ENCODE results near the gene CDC42EP1. TPM values are rescaled to one million over a fixed set of nuclear protein-coding genes. Genes with fewer than 3 reads are reported as not detected.

Gene CDC42EP1
- total and polyA plus RNA-seq, 5 experiments from 2014 or later: not detected

DNA sequence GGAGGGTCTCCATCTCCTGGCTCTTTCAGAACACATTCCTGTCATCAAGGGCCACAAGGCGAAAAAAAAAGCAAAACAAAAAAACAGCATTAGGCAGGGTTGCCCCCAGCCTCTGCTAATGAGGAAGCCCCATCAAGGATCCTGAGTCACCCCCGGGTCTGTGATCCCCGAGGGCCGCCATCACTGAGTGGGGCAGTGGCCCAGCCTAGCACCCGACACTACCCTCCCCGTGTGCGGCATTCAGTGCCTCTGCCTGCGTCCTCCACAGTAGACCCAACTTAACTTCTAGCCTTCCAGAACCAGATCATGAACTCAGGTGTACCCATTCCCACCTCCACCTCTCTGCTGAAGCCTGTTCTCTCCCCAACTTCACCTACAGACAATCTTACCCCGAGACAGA is 6.6 kb upstream of the CDC42EP1 start:
- no peaks in the 10 kb centered on the region for H3K9me3 Mint-ChIP-seq
- no peak overlapping the region for H3K27ac Mint-ChIP-seq
- POLR2A ChIA-PET: no interaction called here
- H3K4me1 Mint-ChIP-seq: peaks cover 0 to 5% (median 2%) of the 10 kb centered on the region in 4 donors
- peaks cover 0 to 30% (median 21%) of the 10 kb centered on the region in 5 donors for H3K27me3 Mint-ChIP-seq
- ATAC-seq (no peak), DNase-seq (no peak)
- no peaks in the 10 kb centered on the region for H3K36me3 Mint-ChIP-seq
- H3K4me3 Mint-ChIP-seq: no peak overlapping the region

DNA sequence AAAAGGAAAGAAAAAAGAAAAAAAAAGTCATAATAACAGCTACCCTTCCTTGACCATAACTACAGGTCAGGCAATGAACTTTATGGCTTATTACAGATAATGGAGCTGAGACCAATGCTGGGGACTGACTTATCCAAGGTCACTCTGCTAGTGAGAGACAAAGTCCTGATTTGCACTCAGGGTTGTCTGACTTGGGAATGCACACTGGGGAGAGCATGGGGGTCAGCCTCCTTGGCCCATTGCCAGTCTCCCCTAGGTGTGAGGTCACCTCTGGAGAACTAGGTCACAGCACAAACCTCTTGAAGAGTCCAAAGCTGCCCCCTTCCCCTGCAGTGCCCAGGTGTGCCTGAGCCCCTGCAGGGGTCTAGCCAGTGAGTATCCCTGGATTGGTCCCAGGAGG is 5.3 kb upstream of the CDC42EP1 start:
- POLR2A ChIA-PET: no interaction called here
- Mint-ChIP-seq H3K36me3 (no peaks in the 10 kb centered on the region), H3K4me1 (peaks cover 2 to 6% (median 4%) of the 10 kb centered on the region in 4 donors)

DNA sequence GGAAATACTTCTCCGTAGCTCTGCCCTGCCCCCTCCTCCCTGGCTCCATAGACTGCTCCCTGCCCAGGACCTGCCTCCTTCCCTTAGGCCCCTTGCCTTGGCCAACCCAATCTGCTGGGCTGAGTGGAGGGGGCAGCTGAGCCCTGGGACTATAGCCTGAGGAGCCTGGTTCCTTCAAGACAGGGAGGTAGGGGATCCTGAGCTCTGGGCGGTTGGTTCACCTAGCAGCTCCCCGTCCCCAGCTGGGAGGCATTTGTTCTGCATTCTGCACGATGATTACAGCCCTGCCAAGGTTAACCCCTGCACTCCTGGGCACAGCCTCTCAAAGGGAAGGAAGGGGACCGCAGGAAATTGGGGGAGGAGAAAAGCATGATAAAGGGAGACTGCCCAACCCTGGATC is 3.6 kb upstream of the CDC42EP1 start:
- Mint-ChIP-seq H3K4me3 (no peak overlapping the region), H3K27ac (peak overlapping the region in 1 of 10 donors; percentile 46), H3K4me1 (peaks cover 5 to 13% (median 10%) of the 10 kb centered on the region in 4 donors), H3K36me3 (no peaks in the 10 kb centered on the region), H3K9me3 (peaks cover 0 to under 1% (median 0%) of the 10 kb centered on the region in 9 donors), H3K27me3 (peaks cover 9 to 35% (median 22%) of the 10 kb centered on the region in 5 donors)
- POLR2A ChIA-PET: interaction anchor here (1.7 kb wide), 1 partner anchor 9 kb away, joined by 5 read pairs; no protein-coding TSS in a partner anchor
- no peak for DNase-seq
- no peak for ATAC-seq

More for the DNA sequence above, 5.3 kb upstream of the CDC42EP1 start:
- Mint-ChIP-seq H3K27me3 (peaks cover 0 to 30% (median 21%) of the 10 kb centered on the region in 5 donors), H3K4me3 (peak overlapping the region in 1 of 10 donors; percentile 41), H3K27ac (no peak overlapping the region), H3K9me3 (no peaks in the 10 kb centered on the region)
- ATAC-seq (no peak), DNase-seq (no peak)

DNA sequence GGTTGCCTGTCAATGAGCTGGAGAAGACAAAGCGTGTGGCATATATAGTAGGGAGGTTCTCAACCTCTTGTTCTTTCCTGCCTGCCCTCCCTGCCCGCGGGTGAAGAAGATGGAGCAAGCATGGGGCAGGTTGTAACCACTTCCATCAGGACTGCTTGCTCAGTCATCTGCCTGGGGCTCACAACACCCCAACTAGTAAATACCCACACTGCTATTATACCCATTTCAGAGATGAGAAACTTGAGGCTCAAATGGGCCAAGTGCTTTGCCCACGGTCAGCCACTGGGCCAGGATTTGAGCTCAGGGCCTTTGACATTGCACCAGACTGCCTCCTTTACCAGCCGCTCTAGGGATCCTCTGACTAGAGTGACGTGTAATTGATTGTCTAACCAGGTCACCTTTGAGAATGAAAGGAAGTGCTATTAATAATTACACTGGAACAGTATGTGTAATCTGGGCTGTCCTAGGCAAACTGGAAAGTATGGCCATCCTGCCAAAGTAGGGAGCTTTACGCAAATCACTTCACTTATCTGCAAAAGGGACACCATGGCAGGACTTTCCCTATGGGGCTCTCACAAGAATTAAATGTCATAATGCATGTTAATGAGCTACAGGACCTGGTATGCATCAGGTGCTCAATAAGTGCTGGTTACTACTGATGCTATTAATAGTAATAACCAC is 2.8 kb upstream of the CDC42EP1 start:
- ATAC-seq (no peak), DNase-seq (no peak)
- Mint-ChIP-seq H3K4me3 (peak overlapping the region in 2 of 10 donors; percentile 20 to 32), H3K27me3 (peaks cover 15 to 42% (median 28%) of the 10 kb centered on the region in 5 donors), H3K4me1 (peaks cover 9 to 20% (median 18%) of the 10 kb centered on the region in 4 donors), H3K36me3 (no peaks in the 10 kb centered on the region), H3K27ac (no peak overlapping the region), H3K9me3 (peaks cover 0 to 2% (median 0%) of the 10 kb centered on the region in 9 donors)
- POLR2A ChIA-PET: interaction anchor here (1.3 to 1.7 kb wide), 3 partner anchors 8 to 241 kb away, joined by 3 to 5 read pairs (median 3); no protein-coding TSS in a partner anchor

DNA sequence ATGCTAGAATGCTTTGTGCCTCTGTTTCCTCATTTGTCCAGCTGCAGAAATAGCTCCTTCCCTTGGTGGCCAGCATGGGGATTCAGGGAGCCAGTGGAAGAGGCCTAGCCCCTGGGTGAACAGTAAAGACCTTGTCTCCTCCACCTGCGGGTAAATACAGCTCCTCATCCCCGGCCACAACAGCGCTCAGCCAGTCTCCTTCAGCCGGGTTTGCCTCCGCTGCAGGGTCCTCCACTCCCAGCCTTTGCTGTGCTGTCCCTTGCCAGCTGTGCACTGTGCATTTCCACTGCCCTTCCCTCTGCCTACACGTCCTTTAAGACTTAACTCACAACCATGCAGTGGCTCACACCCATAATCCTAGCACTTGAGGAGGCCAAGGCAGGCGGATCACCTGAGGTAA is 1.5 kb upstream of the CDC42EP1 start:
- ATAC-seq (no peak), DNase-seq (no peak)
- no peak overlapping the region for H3K27ac Mint-ChIP-seq
- H3K4me3 Mint-ChIP-seq: peak overlapping the region in 2 of 10 donors; percentile 28 to 40
- H3K27me3 Mint-ChIP-seq: peaks cover 18 to 51% (median 32%) of the 10 kb centered on the region in 5 donors
- H3K9me3 Mint-ChIP-seq: peaks cover 0 to 2% (median 0%) of the 10 kb centered on the region in 9 donors
- peaks cover 9 to 25% (median 20%) of the 10 kb centered on the region in 4 donors for H3K4me1 Mint-ChIP-seq
- POLR2A ChIA-PET: interaction anchor here (1.1 to 1.5 kb wide), 3 partner anchors 8 to 243 kb away, joined by 3 read pairs; no protein-coding TSS in a partner anchor
- no peaks in the 10 kb centered on the region for H3K36me3 Mint-ChIP-seq

DNA sequence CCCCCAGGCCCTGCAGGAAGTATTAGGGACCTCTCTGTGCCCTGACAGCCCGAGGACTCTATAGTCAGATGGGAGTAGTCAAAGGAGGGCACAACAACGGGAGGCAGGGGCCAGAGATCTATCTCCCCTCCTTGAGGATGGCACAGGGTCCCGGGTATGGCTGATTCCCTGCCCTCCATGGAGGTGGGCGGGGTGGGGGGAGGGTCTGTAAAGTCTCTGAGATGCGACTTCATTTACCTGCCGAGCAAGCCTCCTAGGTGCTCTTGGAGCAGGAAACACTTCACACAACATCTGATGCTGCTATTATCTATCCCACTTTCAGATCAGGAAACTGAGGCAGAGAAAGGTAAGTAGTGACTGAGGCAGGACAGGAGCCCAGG is 769 bp upstream of the CDC42EP1 start:
- ATAC-seq (no peak), DNase-seq (no peak)
- POLR2A ChIA-PET: no interaction called here
- peak overlapping the region in 1 of 10 donors; percentile 46 for H3K27ac Mint-ChIP-seq
- H3K36me3 Mint-ChIP-seq: no peaks in the 10 kb centered on the region
- peak overlapping the region in 9 of 10 donors; percentile 36 to 66 (median 52) for H3K4me3 Mint-ChIP-seq
- H3K9me3 Mint-ChIP-seq: peaks cover 0 to 2% (median 0%) of the 10 kb centered on the region in 9 donors
- H3K4me1 Mint-ChIP-seq: peaks cover 9 to 25% (median 20%) of the 10 kb centered on the region in 4 donors
- peaks cover 16 to 48% (median 36%) of the 10 kb centered on the region in 5 donors for H3K27me3 Mint-ChIP-seq

DNA sequence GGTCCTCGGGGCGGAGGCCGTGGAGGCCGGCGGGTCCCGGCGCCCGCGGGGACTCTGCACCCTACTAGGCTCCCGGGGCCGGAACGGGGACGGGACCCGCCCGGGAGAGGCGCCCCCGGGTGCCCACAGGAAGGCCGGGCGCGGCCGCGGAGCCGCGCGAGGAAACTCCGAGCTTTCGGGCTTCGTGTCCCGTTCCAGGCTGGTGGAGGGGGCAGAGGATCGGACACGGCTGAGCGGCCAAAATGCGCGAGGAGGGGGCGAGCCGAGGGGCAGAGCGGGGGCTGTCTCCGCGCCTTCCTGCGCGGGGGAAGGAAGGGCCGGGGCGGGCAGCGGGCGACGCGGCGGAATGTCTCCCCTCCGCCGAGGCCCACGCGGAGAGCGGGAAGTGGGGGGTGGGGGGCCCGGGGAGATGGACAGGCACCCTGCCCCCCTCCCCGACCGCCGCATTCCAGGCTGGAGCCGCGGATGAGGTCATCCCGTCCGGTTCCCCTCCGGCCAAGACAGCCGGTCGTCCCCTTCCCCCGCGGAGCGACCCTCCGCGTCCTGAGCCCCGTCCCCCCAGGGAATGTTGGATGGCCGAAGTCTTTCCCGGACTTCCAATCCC is 430 bp downstream of the CDC42EP1 start:
- peaks cover 0 to 2% (median 0%) of the 10 kb centered on the region in 9 donors for H3K9me3 Mint-ChIP-seq
- DNase-seq: no peak
- H3K27ac Mint-ChIP-seq: no peak overlapping the region
- peak overlapping the region in 9 of 10 donors; percentile 11 to 82 (median 69) for H3K4me3 Mint-ChIP-seq
- peaks cover 16 to 48% (median 36%) of the 10 kb centered on the region in 5 donors for H3K27me3 Mint-ChIP-seq
- peak in 1 of 2 donors; percentile 31 for ATAC-seq
- POLR2A ChIA-PET: no interaction called here
- peaks cover 9 to 29% (median 23%) of the 10 kb centered on the region in 4 donors for H3K4me1 Mint-ChIP-seq
- no peaks in the 10 kb centered on the region for H3K36me3 Mint-ChIP-seq

DNA sequence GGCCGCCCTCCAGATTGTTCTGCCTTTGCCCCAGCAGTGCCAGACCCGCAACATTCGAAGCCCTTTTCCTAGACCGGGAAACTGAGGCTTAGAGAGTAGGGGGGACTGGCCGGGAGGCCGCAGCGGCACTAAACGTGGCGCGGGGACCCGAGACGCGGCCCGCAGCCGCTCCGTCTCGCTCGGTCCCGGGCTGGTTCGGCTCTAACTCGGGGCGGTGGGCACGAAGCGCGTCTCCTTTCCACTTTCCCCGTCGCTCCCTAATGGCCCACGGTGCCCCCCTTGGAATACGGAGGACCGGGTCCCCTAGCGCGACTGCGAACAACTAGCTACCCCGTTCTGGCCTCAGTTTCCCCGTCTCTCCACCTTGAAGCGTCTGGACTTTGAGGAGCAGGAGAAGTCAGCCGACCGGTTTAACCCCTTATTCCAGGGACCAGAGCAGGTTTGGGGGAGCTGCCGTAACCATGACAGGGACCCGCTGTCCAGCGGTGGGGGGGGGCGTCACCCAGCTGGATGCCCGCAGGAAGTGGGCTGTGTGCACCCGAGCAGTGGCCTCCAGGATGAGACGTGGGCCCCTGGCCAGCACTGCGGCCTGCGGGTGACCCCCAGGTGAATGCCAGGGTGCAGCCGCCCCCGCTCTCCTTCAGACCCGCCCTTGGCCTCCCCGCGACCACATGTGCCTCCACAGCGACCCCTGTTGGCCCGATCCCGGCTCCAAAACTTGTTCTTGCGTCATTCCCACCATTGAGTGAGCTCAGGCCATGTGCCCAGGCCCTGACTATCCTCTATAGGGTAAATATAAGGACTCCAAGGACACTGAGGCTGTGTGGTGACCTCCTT is 1.1 kb downstream of the CDC42EP1 start:
- DNase-seq (peak; percentile 63 to 85 (median 75)), ATAC-seq (peak; percentile 55 to 69)
- Mint-ChIP-seq H3K4me1 (peaks cover 13 to 36% (median 29%) of the 10 kb centered on the region in 4 donors), H3K4me3 (peak overlapping the region; percentile 58 to 88 (median 77)), H3K36me3 (no peaks in the 10 kb centered on the region), H3K27me3 (peaks cover 14 to 47% (median 32%) of the 10 kb centered on the region in 5 donors), H3K27ac (peak overlapping the region in 4 of 10 donors; percentile 14 to 87 (median 33)), H3K9me3 (peaks cover 0 to 2% (median 0%) of the 10 kb centered on the region in 9 donors)
- POLR2A ChIA-PET: interaction anchor here (0.8 to 1.1 kb wide), 2 partner anchors 9 to 31 kb away, joined by 4 to 7 read pairs; no protein-coding TSS in a partner anchor

DNA sequence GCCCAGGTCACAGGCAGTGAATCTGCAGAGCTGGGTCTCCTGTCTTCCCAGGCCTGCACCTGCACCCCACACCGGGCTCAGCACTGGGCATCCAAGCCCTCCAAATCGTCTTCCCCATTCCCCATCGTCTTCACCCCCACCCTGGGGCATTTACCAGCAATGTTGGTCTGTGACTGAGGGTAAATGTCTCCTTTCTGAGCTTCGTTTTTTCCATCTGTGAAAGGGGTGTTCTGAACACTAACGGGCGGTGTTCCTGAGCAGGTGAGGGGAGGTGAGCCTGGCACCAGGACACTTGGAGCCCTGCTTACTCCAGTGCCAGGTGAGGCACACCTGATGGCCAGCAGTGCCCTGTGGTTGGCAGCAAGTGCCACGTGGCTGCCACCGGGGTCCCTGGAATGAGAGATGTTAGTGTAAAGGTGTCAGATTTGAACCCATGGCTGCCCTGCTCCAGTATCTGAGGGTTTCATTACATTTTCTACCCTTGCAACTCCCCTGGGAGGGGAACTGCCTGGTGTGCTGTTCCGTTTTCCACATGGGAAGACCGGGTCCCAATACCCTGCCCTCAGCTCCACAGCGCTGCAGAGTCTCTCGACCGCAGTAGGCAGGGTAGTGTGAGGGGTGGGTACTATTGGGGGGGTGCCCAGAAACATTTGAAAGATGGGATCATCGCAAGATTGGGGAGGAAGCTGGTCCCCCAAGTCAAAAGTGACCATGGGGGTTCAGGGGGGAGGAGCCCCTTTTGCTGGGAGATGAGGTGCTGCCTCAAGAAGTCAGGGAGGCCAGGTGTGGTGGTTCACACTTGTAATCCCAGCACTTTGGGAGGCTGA is 2.0 kb downstream of the CDC42EP1 start:
- Mint-ChIP-seq H3K27me3 (peaks cover 14 to 42% (median 28%) of the 10 kb centered on the region in 5 donors), H3K4me3 (peak overlapping the region in 9 of 10 donors; percentile 48 to 82 (median 76)), H3K27ac (peak overlapping the region in 1 of 10 donors; percentile 87), H3K4me1 (peaks cover 13 to 44% (median 34%) of the 10 kb centered on the region in 4 donors), H3K9me3 (peaks cover 0 to 2% (median 0%) of the 10 kb centered on the region in 9 donors), H3K36me3 (no peaks in the 10 kb centered on the region)
- no peak for DNase-seq
- POLR2A ChIA-PET: interaction anchor here (0.6 to 1.1 kb wide), 4 partner anchors 8 to 232 kb away, joined by 3 to 7 read pairs (median 5); partner anchors contain the start of gene LGALS2
- ATAC-seq: no peak

DNA sequence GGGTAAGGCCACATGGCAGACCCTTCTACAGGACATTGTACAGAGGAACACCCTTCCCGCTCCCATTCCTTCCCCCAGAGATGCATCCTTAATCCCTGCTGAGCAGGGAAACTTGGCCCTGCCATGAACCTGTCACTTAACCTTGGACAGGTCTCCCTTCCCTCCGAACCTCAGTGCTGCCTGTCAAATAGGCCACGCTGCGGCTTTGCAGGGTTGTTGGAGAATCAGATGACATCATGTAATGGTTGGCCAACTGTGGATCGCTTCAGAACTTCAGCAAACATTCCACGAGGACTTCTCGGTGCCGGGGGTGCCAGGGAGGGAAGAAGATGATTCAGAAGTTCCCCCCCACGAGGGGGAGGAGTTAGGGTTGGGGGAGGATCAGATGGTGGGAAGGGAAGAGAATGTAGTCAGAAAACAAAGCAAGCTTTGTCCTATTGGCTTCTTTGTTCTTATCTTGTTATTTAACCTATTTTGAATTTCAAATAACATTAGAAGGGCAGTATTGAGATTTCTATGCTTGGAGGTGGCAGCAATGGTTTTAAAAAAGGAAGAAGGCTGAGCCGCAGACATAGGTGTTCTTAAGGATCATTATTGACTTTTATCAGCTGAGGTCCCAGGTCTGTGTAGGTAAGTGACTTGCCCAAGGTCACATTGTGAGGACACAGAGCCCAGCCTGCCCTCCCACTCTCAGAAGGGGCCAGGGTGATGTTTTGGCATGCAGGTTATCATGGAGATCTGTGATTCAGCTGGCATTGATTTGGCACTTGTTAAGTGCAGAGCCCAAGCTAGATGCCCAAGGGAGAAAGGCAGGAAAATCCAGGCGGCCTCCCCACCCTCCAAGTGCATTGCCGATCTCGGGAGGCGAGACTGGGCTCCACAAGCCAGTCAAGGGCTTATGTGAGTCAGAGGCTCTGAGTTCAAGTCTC is 3.1 kb downstream of the CDC42EP1 start:
- ATAC-seq (no peak), DNase-seq (no peak)
- Mint-ChIP-seq H3K36me3 (no peaks in the 10 kb centered on the region), H3K4me3 (peak overlapping the region in 2 of 10 donors; percentile 23 to 37), H3K27ac (no peak overlapping the region), H3K9me3 (peaks cover 0 to 2% (median 0%) of the 10 kb centered on the region in 9 donors), H3K4me1 (peaks cover 16 to 49% (median 39%) of the 10 kb centered on the region in 4 donors), H3K27me3 (peaks cover 10 to 39% (median 22%) of the 10 kb centered on the region in 5 donors)
- POLR2A ChIA-PET: interaction anchor here (0.6 to 1.0 kb wide), 4 partner anchors 16 to 231 kb away, joined by 3 to 6 read pairs (median 4); partner anchors contain the start of gene LGALS2
